GM18526 (cell line): ENCODE results near the gene EEA1.

Experiments used
- POLR2A ChIP-seq: IDR thresholded peaks from 3 replicates; pipeline ENCODE4 v1.6.1; 2011; ENCODE audit not compliant: insufficient read length; ENCODE audit errors: extremely low read depth

The EEA1 gene

GRCh38 chr12:92756898-92757596, 172.0 kb downstream of the EEA1 start:
- no peak for TF ChIP-seq POLR2A

- no peak for TF ChIP-seq POLR2A
Measured at GRCh38 chr12:92753976-92754885, 174.9 kb downstream of the EEA1 start.

- TF ChIP-seq POLR2A, result no peak
Measured at GRCh38 chr12:92747151-92747550, 181.9 kb downstream of the EEA1 start.

- no peak for TF ChIP-seq POLR2A
Measured at GRCh38 chr12:92745856-92746550, 183.1 kb downstream of the EEA1 start.

GRCh38 chr12:92743026-92743425, 186.1 kb downstream of the EEA1 start:
- TF ChIP-seq POLR2A, result no peak

- no peak for TF ChIP-seq POLR2A
Measured at GRCh38 chr12:92740411-92740810, 188.7 kb downstream of the EEA1 start.

- no peak for TF ChIP-seq POLR2A
Measured at GRCh38 chr12:92739113-92739512, 190.0 kb downstream of the EEA1 start.

- TF ChIP-seq POLR2A, result no peak
Measured at GRCh38 chr12:92737855-92738850, 190.9 kb downstream of the EEA1 start.

GRCh38 chr12:92736605-92737004, 192.5 kb downstream of the EEA1 start:
- no peak for TF ChIP-seq POLR2A

GRCh38 chr12:92735131-92735721, 193.9 kb downstream of the EEA1 start:
- TF ChIP-seq POLR2A, result no peak

GRCh38 chr12:92733661-92734060, 195.4 kb downstream of the EEA1 start:
- TF ChIP-seq POLR2A, result no peak

- TF ChIP-seq POLR2A, result no peak
Measured at GRCh38 chr12:92733181-92733580, 195.9 kb downstream of the EEA1 start.

GRCh38 chr12:92732716-92733115, 196.4 kb downstream of the EEA1 start:
- no peak for TF ChIP-seq POLR2A

GRCh38 chr12:92732216-92732615, 196.9 kb downstream of the EEA1 start:
- no peak for TF ChIP-seq POLR2A
